Breast epithelium (tissue), 4 donors: ENCODE data around the gene ANKRD31. TPM values are rescaled to one million over a fixed set of nuclear protein-coding genes. Genes with fewer than 3 reads are reported as not detected.

ENCODE experiments used
- DNase-seq, 2 donors: peaks; one replicate each; pipeline ENCODE4 v3.0.0-alpha.2; 2019; ENCODE audit warnings: low spot score in 2 of 2
- H3K27ac ChIP-seq, 2 donors: fragments of 200-600 bp; sonication (generic) in 1 of 2; one replicate each; pipeline ENCODE4 v1.5.1; 2016 to 2019; ENCODE audit warnings: mild to moderate bottlenecking in 1 of 2
- H3K27me3 ChIP-seq, 2 donors: fragments of 200-600 bp; sonication (generic) in 1 of 2; one replicate each; pipeline versions ENCODE4 v1.5.1 to v1.6.0; 2017 to 2019; ENCODE audit warnings: control low read depth in 1 of 2, mild to moderate bottlenecking in 1 of 2
- H3K36me3 ChIP-seq: fragments of 200-600 bp; one replicate; pipeline ENCODE4 v1.5.1; 2019
- H3K4me1 ChIP-seq, 2 donors: fragments of 200-600 bp; sonication (generic); one replicate each; pipeline ENCODE4 v1.5.1; 2016 to 2019; ENCODE audit warnings: control low read depth in 1 of 2
- H3K4me3 ChIP-seq, 3 donors: fragments of 200-600 bp; sonication (generic); 1 replicate in 2 of 3; 2 replicates in 1 of 3; pipeline ENCODE4 v1.5.1; 2016 to 2019; ENCODE audit warnings: mild to moderate bottlenecking in 3 of 3, moderate library complexity in 2 of 3
- H3K9me3 ChIP-seq, 2 donors: fragments of 200-600 bp; sonication (generic) in 1 of 2; one replicate each; pipeline ENCODE4 v1.5.1; 2016 to 2019; ENCODE audit warnings: control low read depth in 1 of 2
- CTCF ChIP-seq, 3 donors: fragments of 450-650 bp; IDR thresholded peaks; one replicate each; pipeline ENCODE4 v1.5.1; 2016 to 2017; ENCODE audit warnings: antibody characterized with exemption in 3 of 3, mild to moderate bottlenecking in 3 of 3, moderate library complexity in 3 of 3
- POLR2A ChIP-seq: fragments of 450-650 bp; IDR thresholded peaks from one replicate; pipeline ENCODE4 v1.6.1; 2016; ENCODE audit warnings: antibody characterized with exemption, mild to moderate bottlenecking, moderate library complexity
- POLR2AphosphoS5 ChIP-seq, 3 donors: sonication (generic); formaldehyde crosslinking; IDR thresholded peaks; one replicate each; pipeline ENCODE4 v1.6.1; 2017; ENCODE audit warnings: antibody characterized with exemption in 3 of 3
- intact Hi-C: fragments of 100-400 bp; cut with DNase I; formaldehyde crosslinking; loops from one replicate; pipeline ENCODE4 v1.15.1; 2023; ENCODE audit warnings: low total_unique reads
- total RNA-seq, 3 donors: library from RNA; depleted of rRNA; stranded (reverse); fragments of >200 nt; gene quantifications; one replicate each; pipeline ENCODE4 v1.1.0, GENCODE V29; 2016

Gene ANKRD31
- total RNA-seq, 3 donors from 2014 or later: 0.32 to 0.66 (median 0.59) TPM

GRCh38 chr5:75152860-75153259 lies 83.8 kb downstream of the ANKRD31 start:
- Histone ChIP-seq H3K27me3 (no peaks in the 10 kb centered on the region), H3K36me3 (no peaks in the 10 kb centered on the region), H3K4me1 (no peaks in the 10 kb centered on the region), H3K4me3 (no peak overlapping the region), H3K27ac (no peak overlapping the region), H3K9me3 (no peaks in the 10 kb centered on the region)
- intact Hi-C loops: no loop called here
- no peak for DNase-seq
- TF ChIP-seq CTCF (IDR thresholded peaks at IDR 0.05) (no peak), POLR2A (no peak), POLR2AphosphoS5 (IDR thresholded peaks at IDR 0.05) (no peak)

DNA sequence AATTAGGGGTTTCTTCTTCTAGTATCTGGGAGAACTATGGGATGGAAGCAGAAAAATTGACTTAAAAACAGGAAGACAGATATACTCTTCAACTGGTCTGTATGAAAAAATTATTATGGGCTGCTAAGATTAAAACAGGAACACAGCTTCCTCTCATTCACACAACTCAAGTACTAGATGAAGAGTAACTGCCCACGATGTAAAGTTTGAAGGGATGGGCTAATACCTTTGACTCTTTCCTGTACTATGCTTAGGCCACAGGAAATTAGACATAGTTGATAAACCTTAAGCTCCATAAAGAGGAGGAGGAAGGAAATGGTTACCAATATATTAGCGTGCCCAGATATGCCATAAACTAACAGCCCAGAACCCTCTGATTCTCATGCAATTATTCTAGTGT lies 88.6 kb downstream of the ANKRD31 start:
- Histone ChIP-seq H3K4me3 (no peak overlapping the region), H3K36me3 (no peaks in the 10 kb centered on the region), H3K4me1 (no peaks in the 10 kb centered on the region), H3K27ac (no peak overlapping the region), H3K9me3 (no peaks in the 10 kb centered on the region), H3K27me3 (no peaks in the 10 kb centered on the region)
- TF ChIP-seq CTCF (IDR thresholded peaks at IDR 0.05) (no peak), POLR2AphosphoS5 (IDR thresholded peaks at IDR 0.05) (no peak), POLR2A (no peak)
- DNase-seq: no peak
- intact Hi-C loops: no loop called here

- no peaks in the 10 kb centered on the region for H3K9me3 ChIP-seq
- H3K27ac ChIP-seq: no peak overlapping the region
- TF ChIP-seq POLR2A (no peak), CTCF (IDR thresholded peaks at IDR 0.05) (no peak), POLR2AphosphoS5 (IDR thresholded peaks at IDR 0.05) (no peak)
- no peak overlapping the region for H3K4me3 ChIP-seq
- intact Hi-C loops: no loop called here
- H3K27me3 ChIP-seq: no peaks in the 10 kb centered on the region
- H3K4me1 ChIP-seq: no peaks in the 10 kb centered on the region
- H3K36me3 ChIP-seq: no peaks in the 10 kb centered on the region
- DNase-seq: no peak
These were observed 94.0 kb downstream of the ANKRD31 start for GRCh38 chr5:75142566-75143136.

GRCh38 chr5:75140277-75140676 lies 96.4 kb downstream of the ANKRD31 start:
- H3K9me3 ChIP-seq: no peaks in the 10 kb centered on the region
- no peak overlapping the region for H3K27ac ChIP-seq
- H3K36me3 ChIP-seq: no peaks in the 10 kb centered on the region
- TF ChIP-seq CTCF (IDR thresholded peaks at IDR 0.05) (no peak), POLR2AphosphoS5 (IDR thresholded peaks at IDR 0.05) (no peak), POLR2A (no peak)
- intact Hi-C loops: no loop called here
- no peak overlapping the region for H3K4me3 ChIP-seq
- no peaks in the 10 kb centered on the region for H3K27me3 ChIP-seq
- no peak for DNase-seq
- no peaks in the 10 kb centered on the region for H3K4me1 ChIP-seq

- Histone ChIP-seq H3K27ac (no peak overlapping the region), H3K27me3 (no peaks in the 10 kb centered on the region), H3K4me3 (no peak overlapping the region), H3K4me1 (no peaks in the 10 kb centered on the region), H3K9me3 (no peaks in the 10 kb centered on the region), H3K36me3 (no peaks in the 10 kb centered on the region)
- no peak for DNase-seq
- intact Hi-C loops: no loop called here
- TF ChIP-seq POLR2A: no peak
- TF ChIP-seq CTCF (IDR thresholded peaks at IDR 0.05): no peak
- no peak for TF ChIP-seq POLR2AphosphoS5 (IDR thresholded peaks at IDR 0.05)
These were observed 98.0 kb downstream of the ANKRD31 start for GRCh38 chr5:75138689-75139088.
